IPS-NIHi7 (cell line): ENCODE results near the gene SYCP2.

Source experiments
- DNase-seq: peaks from one replicate; pipeline ENCODE4 v3.0.0; 2012; ENCODE audit warnings: mixed read lengths; ENCODE audit errors: extremely low spot score

SYCP2 gene

DNA sequence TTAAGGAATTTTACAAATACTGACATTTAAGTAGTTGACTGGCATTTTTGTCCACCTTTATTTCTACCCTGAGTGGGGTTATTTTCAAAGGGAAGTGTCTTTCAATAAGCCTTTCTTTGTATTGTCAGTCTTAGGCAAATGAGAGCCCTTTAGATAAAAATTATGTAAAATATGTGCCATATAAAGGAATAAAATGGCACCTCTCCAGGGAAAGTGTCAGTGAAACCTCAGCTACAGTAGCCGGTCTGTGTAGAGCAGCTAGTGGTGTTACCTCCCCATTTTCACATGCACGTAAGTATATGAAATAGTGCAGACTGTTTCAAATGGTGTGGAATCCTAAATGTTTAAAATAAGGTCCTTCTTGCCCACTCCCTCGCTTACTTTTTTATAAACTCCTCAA is 11.7 kb upstream of the SYCP2 start:
- DNase-seq = no peak

DNA sequence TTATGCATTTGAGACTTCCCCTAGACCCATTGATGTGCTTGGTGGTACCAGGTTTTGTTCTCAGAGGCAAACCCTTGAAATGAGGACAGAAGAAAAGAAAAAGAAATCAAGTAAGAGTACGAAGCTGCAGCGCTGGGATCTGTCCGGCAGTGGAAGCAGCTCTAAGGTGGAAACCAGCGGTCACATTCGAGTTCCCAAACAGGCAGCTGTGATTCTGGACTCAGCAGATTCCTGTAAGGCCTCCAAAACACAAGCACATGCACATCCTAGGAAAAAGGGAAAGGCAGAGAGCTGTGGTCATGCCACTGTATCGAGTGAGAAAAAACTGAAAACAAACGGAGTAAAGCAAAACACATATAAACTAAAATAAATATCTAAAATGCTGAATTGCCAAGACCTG is 11.3 kb upstream of the SYCP2 start:
- no peak for DNase-seq

DNA sequence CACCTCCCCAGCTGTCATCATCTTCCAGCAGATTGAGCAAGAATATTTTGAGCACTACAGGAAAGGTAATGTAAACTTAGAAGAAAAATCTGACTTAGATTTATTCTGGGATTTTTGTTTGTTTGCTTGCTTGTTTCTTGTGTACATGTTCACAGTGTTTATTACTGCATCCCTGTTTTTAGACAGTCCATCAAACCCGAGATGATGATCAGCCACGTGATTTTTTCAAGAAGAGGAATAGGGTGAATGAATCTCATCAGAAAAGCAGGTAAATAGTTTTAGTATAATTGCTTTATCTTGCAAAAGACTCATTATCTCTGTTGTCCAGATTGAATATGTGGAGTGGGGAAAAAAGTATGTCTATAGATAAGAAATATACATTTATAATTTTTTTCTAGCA is 8.8 kb upstream of the SYCP2 start:
- DNase-seq = no peak

DNA sequence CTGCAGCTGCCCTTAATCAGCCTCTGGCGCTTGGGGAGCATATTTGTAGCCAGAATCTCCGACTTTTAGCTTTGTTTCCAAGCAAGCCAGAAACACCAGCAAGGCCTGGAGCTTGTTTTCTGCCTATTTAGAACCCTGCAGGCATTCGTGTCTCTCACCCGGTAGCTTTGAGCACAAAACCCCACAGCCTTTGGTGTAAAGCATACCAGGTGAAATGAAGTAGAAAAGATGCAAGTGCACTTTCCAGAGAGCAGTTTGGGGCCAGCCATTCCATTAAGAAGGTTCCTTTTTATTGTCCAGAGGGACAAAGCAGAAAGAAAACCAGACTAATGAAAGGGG is 7.5 kb upstream of the SYCP2 start:
- no peak for DNase-seq

DNA sequence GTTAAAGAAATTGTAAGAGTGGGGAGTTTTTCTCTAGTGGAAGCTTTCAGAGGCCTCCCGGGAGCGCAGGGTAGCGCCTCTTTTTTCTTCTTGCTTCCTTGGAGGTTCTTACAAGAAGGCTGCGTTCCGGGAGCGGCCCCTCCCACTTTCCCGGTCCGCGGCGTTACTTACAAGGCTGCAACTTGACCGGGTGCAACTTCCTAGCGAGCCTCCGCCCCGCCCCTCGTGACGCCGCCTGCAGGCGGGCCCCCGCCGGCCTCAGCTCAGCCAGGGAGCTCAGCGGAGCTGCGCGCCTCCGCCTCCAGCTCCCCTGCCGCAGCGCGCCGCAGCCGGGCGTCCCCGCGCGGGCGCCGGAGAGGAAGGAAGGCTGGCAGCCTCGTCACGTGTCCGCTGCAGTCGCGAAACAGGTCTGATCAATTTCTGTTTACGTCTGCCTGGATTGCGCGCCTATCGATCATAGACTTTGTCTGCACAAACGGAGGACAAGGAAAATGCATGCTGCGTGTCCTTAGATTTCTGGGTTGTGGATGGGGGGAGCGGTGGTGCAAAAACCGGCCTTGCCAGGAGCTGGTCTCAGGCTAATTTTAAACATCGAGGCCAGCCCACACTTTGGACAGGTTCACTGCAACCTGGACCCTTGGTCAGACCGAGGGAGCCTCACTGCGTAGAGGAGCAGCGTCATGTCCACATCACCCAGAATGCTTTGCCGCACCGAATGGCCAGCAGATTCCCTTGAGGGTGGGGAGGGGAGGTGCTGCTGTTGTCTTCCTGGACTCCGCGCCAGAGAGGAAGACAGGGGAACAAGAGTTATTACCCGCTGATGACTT is 6.9 kb upstream of the SYCP2 start, which contains the start of the genes FAM217B and PPP1R3D:
TSS of gene FAM217B (plus strand) at position 261 of the 827 bp plus-strand sequence. CDS start 3,555 bp downstream, outside the sequence.
TSS of gene PPP1R3D (minus strand) at position 177 of the 827 bp plus-strand sequence. CDS start 374 bp downstream, outside the sequence.
- DNase-seq = peak; percentile 97

DNA sequence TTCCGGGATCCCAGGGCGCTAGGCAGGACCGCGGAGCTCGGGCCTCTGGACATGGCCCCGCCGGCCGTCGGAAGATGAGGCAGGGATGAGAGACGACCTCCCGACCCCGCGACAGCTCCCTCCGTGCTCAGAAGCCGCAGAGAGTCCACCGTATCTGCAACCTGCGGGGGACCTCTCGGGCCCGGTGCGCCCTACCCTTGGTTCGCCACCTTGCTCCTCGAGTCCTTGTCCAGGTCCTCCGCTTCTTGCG is 6.4 kb upstream of the SYCP2 start:
- DNase-seq = no peak

DNA sequence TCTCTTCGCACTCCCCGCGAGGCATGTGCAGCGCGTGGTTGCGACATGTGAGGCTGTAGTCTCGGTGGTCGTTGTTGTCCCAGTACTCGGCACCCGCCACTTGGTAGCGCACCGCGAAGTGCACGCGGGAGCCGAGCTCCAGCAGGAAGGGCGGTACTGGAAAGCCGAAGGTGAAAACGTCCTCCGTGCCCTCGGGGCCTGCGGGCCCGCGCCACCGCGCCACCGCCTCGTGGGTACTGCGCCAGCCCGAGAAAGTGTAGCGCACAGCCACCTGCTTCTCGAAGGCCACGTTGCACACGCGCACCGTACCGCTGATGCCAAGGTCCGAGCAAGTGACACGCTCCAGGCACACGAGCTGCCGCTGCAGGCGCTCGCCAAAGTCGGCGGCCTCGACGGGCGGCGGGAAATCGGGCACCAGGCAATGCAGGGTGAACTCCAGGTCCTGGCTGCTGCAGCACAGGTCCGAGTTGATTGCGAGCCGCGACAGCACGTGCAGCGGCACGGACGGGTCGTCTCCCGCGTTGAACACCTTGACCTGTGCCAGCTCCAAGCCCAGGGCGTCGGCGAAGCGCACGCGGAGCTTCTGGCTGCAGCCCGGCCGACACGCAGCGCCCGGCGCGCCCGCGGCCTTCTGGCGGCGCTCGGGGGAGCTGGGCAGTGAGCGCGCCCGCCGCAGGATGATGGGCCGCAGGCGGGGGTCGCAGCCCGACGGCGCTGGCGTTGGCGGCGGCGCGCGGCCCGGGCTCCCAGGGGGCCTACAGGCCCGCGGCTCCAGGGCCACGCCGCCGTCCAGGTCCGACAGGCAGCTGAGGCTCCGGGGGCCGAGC is 5.8 kb upstream of the SYCP2 start:
- peak; percentile 28 for DNase-seq

DNA sequence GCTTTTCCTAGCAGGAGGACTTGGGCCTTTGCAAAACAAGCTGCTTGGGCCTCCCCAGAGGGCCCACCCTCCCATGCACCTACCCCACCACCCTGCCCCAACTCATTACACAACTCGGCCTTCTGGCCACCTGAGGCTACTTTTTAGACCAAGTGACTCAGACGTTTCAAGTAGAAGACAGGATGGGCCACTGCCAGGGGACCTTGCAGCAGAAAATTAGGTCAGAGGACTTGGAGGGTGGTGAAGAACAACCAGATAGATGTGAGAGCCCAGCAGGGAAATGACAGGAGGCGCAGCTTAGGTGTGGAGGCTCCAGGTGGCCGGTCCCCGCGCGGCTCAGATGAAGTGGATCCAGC is 5.2 kb upstream of the SYCP2 start:
- DNase-seq = no peak

DNA sequence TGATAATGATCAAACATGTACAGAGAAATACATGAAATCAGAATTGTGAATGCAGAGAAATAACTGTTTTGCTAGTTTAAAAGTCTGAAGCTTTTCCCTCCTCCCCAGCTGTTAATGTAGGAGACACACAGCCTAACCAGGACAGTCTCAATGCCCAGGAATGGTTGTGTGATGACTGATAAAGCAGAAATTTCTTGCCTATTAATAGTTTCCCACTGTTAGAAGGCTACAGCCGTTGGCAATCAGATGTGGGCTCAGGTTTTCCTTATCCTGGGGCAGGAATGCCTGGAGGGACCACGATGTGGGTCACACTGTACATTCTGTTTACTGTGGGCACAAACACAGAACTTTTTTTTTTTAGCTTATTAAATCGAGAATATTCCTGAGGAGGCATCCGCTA is 4.8 kb upstream of the SYCP2 start:
- DNase-seq = no peak

DNA sequence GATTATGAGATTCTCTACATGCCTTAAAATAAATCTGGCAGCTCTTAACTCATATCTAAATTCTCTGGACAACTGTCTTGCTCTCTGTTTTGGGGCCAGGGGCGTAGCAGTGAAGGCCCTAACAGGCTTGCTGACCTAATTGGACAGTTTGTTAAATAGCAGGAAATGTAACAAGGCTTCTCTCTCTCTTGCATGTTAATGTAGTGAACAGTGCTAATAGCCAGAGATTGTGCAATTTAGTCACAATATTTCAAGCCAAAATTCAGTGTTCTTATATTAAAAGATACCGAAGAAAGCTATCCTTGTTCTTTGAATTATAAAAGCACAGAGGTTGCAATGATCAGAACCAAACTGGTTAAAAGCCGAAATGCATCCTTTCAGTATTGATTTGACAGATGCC is 3.7 kb upstream of the SYCP2 start:
- DNase-seq = no peak

DNA sequence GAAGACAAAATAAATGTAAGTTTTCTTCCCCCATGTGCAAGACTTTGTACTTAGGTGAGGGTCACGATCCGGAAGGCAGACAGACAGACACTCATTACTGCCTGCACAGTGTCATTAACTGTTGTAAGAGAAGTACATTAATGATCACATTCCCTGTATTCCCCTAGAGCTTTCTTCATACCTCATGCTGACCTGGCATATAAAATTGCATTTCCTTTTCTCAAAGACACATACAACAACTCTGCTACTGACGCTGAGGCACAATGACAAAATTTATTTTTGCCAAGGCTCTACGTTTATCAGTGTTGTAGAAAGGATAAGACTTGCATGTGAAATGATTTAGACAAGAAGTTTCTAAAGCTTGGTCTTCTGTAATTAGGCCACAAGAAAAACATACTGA is 3.0 kb upstream of the SYCP2 start:
- DNase-seq = no peak

DNA sequence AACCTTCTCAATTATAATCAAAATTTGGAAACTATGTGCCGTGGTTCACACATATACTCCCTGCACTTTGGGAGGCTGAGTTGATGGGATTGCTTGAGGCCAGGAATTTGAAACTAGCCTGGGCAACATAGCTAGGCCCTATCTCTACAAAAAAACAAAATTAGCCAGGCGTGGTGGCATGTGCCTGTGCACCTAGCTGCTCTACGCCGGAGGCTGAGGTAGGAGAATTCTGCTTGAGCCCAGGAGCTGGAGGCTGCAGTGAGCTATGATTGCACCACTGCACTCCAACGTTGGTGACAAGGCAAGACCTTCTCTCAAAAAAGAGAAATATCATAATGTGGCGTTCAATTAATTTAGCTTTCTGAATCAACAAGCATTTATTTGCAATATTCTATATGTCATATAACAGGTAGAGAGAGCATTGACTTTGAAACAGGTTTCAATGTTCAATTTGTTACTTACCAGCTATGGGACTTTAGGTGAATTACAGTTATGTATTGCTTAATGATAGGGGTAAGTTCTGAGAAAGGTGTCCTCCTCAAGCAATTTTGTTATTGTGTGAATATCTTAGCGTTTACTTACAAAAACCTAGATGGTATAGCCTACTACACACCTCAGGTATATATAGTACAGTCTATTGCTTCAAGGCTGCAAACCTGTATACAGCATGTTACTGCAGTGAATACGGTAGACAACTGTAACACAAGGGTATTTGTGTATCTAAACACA is 2.2 kb upstream of the SYCP2 start:
- no peak for DNase-seq

DNA sequence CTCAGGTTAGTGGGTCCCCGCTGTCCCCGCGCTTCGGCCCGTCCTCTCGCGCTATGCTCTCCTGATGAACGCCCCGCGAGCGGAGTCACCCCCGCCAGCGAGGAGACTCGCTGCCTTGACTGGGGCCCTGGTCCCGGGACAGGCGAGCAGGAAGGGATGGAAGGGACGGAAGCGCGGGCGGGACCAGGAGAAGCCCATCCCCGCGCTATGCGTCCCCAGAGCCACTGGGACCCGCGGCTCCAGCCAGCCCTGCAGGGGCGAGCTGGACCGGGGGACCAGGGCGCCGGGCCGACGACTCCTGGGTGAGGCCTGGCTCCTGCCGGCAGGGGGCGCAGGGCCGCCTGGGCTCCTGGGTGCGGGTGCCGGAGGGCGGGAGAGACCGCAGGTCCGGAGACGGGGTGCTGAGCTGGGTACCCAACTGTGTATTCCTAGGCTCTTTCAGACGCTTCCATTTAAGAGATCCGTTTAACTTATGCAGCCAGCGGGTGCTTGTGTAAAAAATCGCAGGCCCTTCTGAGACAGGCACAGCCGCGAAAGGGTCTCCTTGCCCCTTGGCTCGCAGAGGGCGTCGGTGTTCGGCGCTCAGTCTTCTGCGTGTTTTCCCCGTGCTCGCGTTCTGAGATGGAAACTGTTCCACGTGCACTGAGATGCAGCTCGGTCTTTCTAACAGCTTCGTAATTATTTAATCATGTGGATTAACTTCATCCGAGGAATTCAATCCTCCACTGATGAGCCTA is 580 bp upstream of the SYCP2 start:
- DNase-seq = peak; percentile 86

DNA sequence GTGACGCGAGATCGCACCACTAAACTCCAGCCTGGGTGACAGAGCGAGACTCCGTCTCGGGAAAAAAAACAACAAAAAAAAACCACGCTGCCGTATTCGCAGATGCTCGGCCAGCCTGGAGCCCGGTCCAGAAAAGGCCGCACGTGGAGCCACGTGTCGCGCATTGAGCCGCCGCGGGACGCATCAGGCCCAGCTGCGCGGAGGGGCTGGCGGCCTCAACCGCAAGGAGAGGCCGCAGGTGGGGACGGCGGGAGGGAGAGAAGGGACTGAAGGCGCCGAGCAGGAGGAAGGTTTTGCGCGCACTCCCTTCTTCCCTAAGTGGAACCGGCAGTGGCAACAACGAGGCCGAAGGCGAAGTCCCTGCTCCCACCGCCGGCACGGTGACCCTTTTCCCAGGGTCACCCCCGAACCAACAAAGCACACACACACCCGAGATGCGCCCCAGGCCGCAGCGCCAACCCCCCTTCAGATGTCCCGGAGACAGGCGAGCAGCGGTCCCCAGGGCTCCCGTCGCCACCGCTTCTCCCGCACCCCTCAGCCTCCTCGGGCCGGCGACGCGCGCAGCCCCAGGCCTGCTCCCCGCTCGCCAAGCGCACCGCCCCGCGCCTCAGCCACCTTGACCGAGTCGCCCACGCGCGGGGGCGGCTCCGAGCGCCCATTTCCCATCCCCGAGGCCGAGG is 681 bp downstream of the SYCP2 start:
- no peak for DNase-seq

DNA sequence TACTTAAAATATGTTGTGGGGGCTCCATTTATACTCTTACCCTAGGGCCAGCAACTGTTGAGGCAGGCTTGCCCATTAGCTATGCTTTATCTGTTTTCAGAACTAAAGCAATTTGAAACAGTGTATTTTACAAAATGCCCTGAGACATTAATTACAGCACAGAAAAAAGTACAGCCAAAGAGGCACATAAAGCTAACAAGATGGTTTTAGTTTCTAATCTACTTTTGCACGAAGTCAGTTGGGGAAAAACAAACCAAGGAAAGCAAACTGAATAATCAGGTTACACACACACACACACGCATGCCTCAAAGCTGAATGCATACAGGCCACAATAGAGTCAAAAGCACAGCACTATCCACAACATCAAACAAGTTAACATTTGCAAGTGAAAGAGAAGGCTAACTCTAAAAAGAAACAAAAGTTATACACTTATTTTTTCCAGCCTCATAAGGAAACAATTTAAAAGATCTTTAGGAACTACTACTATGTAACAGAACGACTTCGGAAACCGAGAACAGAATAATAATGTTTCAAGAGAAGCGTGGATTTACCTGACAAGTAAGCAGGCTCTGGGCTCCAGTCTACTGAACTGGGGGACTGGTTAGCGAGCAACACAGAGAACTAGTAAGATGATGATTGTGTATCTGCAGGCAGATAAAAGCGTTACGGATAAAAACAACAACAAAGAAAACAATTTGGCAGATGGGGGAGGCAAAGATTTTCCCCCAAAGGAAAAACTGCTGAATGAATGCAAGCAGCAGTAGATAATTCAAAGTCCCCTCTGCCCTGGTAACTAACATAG is 1.7 kb downstream of the SYCP2 start:
- no peak for DNase-seq

DNA sequence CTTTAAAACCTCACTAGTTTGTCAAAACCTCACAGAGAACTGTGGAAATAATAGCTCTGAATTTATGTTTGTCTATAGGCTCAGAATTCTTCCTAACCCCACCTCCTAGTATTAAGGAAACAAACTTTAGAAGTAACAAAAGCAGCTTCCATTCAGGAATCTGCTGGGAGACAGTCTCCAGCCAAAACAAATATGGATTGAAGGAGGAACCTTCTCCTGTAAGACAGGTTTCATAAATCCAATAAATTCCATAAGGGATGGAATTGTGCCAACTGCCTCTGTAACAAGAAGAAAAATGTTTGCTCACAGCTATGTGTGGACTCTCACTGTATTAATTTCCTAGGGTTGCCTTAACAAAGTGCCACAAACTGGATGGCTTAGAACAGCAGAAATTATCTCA is 7.5 kb downstream of the SYCP2 start:
- no peak for DNase-seq

DNA sequence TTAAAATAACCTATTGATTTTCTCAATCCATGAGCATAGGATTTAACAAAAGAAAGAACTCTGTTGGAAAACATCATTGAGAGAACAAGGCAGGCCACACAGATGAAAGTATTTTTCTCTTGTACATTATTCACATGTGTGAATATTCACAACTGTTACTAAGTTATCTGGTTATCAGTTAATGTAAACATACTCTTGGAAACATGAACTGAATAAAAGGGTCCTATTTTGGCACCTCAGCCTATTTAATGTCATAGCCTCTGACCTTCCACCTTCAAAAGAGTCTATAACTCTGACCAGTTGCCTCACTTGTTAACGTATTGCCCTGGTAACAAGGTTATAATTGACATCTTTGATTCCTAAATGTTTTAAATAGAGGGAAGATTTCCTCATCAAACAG is 8.1 kb downstream of the SYCP2 start:
- no peak for DNase-seq

DNA sequence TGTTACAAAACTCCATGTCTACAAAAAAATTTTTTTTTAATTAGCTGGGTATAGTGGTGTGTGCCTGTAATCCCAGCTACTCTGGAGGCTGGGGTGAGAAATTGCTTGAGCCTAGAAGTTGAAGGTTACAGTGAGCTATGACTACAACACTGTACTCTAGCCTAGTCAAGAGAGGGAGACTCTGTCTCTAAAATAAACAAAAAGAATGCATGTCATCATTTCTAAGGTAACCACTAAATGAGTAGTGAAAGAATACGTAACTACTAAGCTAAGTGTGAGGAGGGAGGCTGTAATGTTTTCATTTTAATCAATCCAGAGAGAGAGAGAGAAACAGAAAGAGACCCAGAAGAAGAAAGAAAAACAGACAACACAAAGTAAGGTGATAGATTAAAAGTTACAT is 9.9 kb downstream of the SYCP2 start:
- DNase-seq = no peak

DNA sequence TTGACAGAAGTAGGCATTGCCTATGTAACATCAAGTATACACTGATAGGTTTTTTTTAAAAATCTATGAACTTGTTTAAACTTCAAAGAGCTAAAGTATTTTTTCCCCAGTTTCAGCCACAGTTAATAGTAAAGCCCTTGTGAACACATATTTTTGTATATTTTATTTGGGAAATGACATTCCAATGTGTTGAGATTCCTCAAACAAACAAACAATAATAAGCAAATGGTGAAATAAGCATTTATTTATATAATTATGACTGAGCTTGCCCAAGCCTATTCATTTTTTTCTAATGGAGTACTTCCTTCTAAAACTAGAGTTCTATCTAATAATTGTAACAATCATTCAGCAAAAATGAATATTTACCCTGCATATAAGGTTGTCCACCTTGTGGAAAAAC is 12.5 kb downstream of the SYCP2 start:
- no peak for DNase-seq

DNA sequence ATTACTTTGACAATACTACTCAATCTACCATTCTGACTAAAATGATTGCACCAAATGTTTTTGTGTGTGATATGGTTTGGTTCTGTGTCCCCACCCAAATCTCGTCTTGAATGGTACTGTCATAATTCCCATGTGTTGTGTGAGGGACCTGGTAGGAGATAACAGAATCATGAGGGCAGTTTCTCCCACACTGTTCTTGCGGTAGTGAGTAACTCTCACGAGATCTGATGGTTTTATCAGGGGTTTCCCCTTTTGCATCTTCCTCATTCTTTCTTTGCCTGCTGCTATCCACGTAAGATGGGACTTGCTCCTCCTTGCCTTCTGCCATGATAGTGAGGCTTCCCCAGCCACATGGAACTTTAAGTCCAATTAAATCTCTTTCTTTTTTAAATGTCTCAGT is 20.8 kb downstream of the SYCP2 start:
- DNase-seq = no peak

DNA sequence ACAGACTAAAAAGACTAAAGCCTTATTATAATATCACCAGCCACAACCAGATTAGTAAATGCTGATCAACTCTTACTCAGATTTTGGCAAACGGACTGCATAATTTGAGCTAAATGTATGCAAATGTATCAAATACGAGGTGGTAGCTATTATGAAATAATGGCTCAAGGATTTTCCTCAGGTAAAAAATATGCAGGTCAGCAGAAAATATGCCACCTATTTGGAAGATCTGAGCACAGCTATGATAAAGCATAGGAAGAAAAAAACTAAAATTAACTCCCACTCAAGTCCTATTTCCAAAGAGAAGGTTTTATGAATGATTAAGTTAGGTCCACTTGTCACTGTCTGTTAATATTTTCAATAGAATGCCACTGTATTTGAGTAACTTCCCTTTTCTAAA is 22.4 kb downstream of the SYCP2 start:
- no peak for DNase-seq
